GM12878 (cell line): ENCODE results near the gene UBALD2. TPM values are rescaled to one million over a fixed set of nuclear protein-coding genes. Genes with fewer than 3 reads are reported as not detected.

ENCODE experiments used
- ATAC-seq: fragments of 200-7000 bp; cut with Tn5 transposase; 3 replicates; pipeline ENCODE4 v1.9.1; 2020; ENCODE audit warnings: mild to moderate bottlenecking, moderate library complexity
- BruUV-seq: library from RNA; stranded (reverse); fragments of 400-500 nt; replicated peaks from 2 replicates; lab custom pipeline; 2021; lab: Mats Ljungman, UMichigan
- CTCF ChIA-PET: fragments of 300-600 bp; sonication (Branson Sonifier 250); formaldehyde crosslinking; extraction: SDS; loops from one replicate; lab custom pipeline; 2021; ENCODE audit warnings: inconsistent platforms; lab: Yijun Ruan, JAX
- POLR2A ChIA-PET: fragments of 350-600 bp; formaldehyde crosslinking; extraction: SDS; loops from one replicate; lab custom pipeline; 2021; ENCODE audit warnings: inconsistent platforms; lab: Charles Lee
- RAD21 ChIA-PET: fragments of 300-600 bp; sonication (Branson Sonifier 250); formaldehyde crosslinking; loops from one replicate; lab custom pipeline; 2023; ENCODE audit warnings: antibody characterized with exemption; ENCODE audit not compliant: unreplicated experiment; lab: Charles Lee
- SMC1A ChIA-PET: fragments of 300-600 bp; sonication (Branson Sonifier 250); formaldehyde crosslinking; loops from one replicate; lab custom pipeline; 2023; ENCODE audit not compliant: unreplicated experiment, uncharacterized antibody; lab: Charles Lee
- DNase-seq: peaks from one replicate; pipeline ENCODE4 v3.0.0-alpha.2; 2011; ENCODE audit warnings: low read depth, low spot score
- FAIRE-seq: peaks from 3 replicates; lab custom pipeline; 2011; peaks lifted over from hg19 to GRCh38; lab: Jason Lieb, UNC
- H2AFZ ChIP-seq: 2 replicates; pipeline ENCODE4 v1.6.0; 2011; ENCODE audit warnings: low read depth, low read length, control low read depth; ENCODE audit not compliant: control insufficient read depth
- H3K27ac ChIP-seq: 2 replicates; pipeline ENCODE4 v1.5.1; 2011; ENCODE audit warnings: control low read depth; ENCODE audit not compliant: control insufficient read depth, insufficient read depth
- H3K27me3 ChIP-seq, 2 experiments: replicated peaks in 1 of 2; 2 replicates each; pipeline versions ENCODE4 v1.6.0 to v1.6.1; 2011; ENCODE audit warnings: low read length in 1 of 2; ENCODE audit not compliant: control insufficient read depth in 2 of 2, insufficient read depth in 2 of 2
- H3K36me3 ChIP-seq, 2 experiments: 2 replicates each; pipeline ENCODE4 v1.5.1; 2011; ENCODE audit warnings: low read length in 1 of 2; ENCODE audit not compliant: control insufficient read depth in 2 of 2, insufficient read depth in 2 of 2
- H3K4me1 ChIP-seq: 2 replicates; pipeline ENCODE4 v1.6.1; 2011; ENCODE audit warnings: mild to moderate bottlenecking, low read length, moderate library complexity, mixed read lengths; ENCODE audit not compliant: control insufficient read depth, insufficient read depth
- H3K4me2 ChIP-seq: 2 replicates; pipeline ENCODE4 v1.6.0; 2011; ENCODE audit warnings: control low read depth; ENCODE audit not compliant: control insufficient read depth, insufficient read depth
- H3K4me3 ChIP-seq: fragments of 200-600 bp; sonication (generic); 2 replicates; pipeline ENCODE4 v1.5.1; 2016
- H3K79me2 ChIP-seq: 2 replicates; pipeline ENCODE4 v1.6.0; 2011; ENCODE audit warnings: low read length; ENCODE audit not compliant: control insufficient read depth, insufficient read depth
- H3K9ac ChIP-seq: 2 replicates; pipeline ENCODE4 v1.8.0; 2011; ENCODE audit warnings: low read length, control low read depth, mixed read lengths; ENCODE audit not compliant: control insufficient read depth, insufficient read depth
- H3K9me3 ChIP-seq: replicated peaks from 3 replicates; pipeline ENCODE4 v1.5.1; 2011; ENCODE audit warnings: mild to moderate bottlenecking, low read length; ENCODE audit not compliant: control insufficient read depth, insufficient read depth
- H4K20me1 ChIP-seq: 2 replicates; pipeline ENCODE4 v1.6.0; 2011; ENCODE audit not compliant: control insufficient read depth, insufficient read depth
- BCL3 ChIP-seq: IDR thresholded peaks from 2 replicates; pipeline ENCODE4 v1.6.1; 2011; ENCODE audit warnings: borderline replicate concordance, low read depth, mild to moderate bottlenecking, moderate library complexity, low read length; ENCODE audit not compliant: insufficient read depth, poor library complexity, severe bottlenecking
- ETV6 ChIP-seq, 2 experiments: fragments of 450-650 bp in 1 of 2; IDR thresholded peaks in 1 of 2; conservative IDR thresholded peaks in 1 of 2; 2 replicates each; pipeline ENCODE4 v1.6.1; 2014; ENCODE audit warnings: antibody characterized with exemption in 1 of 2, borderline replicate concordance in 1 of 2, low read depth in 1 of 2, mild to moderate bottlenecking in 1 of 2, moderate library complexity in 1 of 2
- EZH2 ChIP-seq: IDR thresholded peaks from 2 replicates; pipeline ENCODE4 v1.6.1; 2012; ENCODE audit warnings: low read depth, mild to moderate bottlenecking, control low read depth, inconsistent platforms, low read length, borderline replicate concordance; ENCODE audit not compliant: control insufficient read depth
- IKZF2 ChIP-seq, 2 experiments: fragments of 450-650 bp; IDR thresholded peaks; 2 replicates each; pipeline ENCODE4 v1.6.1; 2017; ENCODE audit warnings: mild to moderate bottlenecking in 2 of 2, moderate library complexity in 2 of 2
- RAD51 ChIP-seq: fragments of 450-650 bp; IDR thresholded peaks from 2 replicates; pipeline ENCODE4 v1.6.1; 2016; ENCODE audit warnings: moderate library complexity, mild to moderate bottlenecking, inconsistent platforms
- RBBP5 ChIP-seq: fragments of 200-600 bp; sonication (generic); conservative IDR thresholded peaks from 2 replicates; pipeline ENCODE4 v1.6.1; 2016
- RFX5 ChIP-seq: IDR thresholded peaks from 2 replicates; pipeline ENCODE4 v1.6.1; 2011; ENCODE audit warnings: low read depth, low read length, improper control_type of control experiment
- RUNX3 ChIP-seq: IDR thresholded peaks from 2 replicates; pipeline ENCODE4 v1.6.1; 2012; ENCODE audit warnings: low read length, inconsistent platforms
- SPI1 ChIP-seq: IDR thresholded peaks from 2 replicates; pipeline ENCODE4 v1.6.1; 2011; ENCODE audit warnings: low read depth, mild to moderate bottlenecking, low read length, moderate library complexity, borderline replicate concordance; ENCODE audit not compliant: insufficient read depth
- SRF ChIP-seq, 2 experiments: IDR thresholded peaks; 2 replicates each; pipeline ENCODE4 v1.6.1; 2011; ENCODE audit warnings: low read depth in 2 of 2, low read length in 2 of 2, mild to moderate bottlenecking in 1 of 2, moderate library complexity in 1 of 2
- TARDBP ChIP-seq: IDR thresholded peaks from 2 replicates; pipeline ENCODE4 v1.6.1; 2016; ENCODE audit warnings: borderline replicate concordance
- TCF3 ChIP-seq: IDR thresholded peaks from 2 replicates; pipeline ENCODE4 v1.6.1; 2012; ENCODE audit warnings: low read depth, mild to moderate bottlenecking, low read length, borderline replicate concordance; ENCODE audit not compliant: insufficient read depth
- YY1 ChIP-seq: IDR thresholded peaks from 2 replicates; pipeline ENCODE4 v1.6.1; 2011; ENCODE audit warnings: low read depth, mild to moderate bottlenecking, low read length
- WGBS: methylation state at CpG from one replicate; pipeline ENCODE4 v1.1.6; 2016; ENCODE audit warnings: low lambda C conversion rate; ENCODE audit not compliant: insufficient replicate concordance, insufficient coverage; ENCODE audit errors: missing lambda C conversion rate; 5-methylcytosine and 5-hydroxymethylcytosine counted together
- in situ Hi-C: fragments of 300-500 bp; cut with MboI; formaldehyde crosslinking; loops from 9 replicates; pipeline ENCODE4 v1.14.3; 2018; ENCODE audit warnings: mixed read lengths
- intact Hi-C: fragments of 100-400 bp; cut with micrococcal nuclease; formaldehyde crosslinking; loops from one replicate; pipeline ENCODE4 v1.14.2; 2022; ENCODE audit not compliant: unreplicated experiment
- polyA plus RNA-seq, 11 experiments: library from polyadenylated mRNA; depleted of rRNA in 4 of 11; unstranded in 6 of 11; stranded (reverse) in 5 of 11; fragments of >200 nt; fragmentation: Nextera tagmentation in 4 of 11; fragmentation: Illumina TruSeq in 1 of 11; extraction: Ambion mirVana in 4 of 11; extraction: Trizol in 1 of 11; gene quantifications; 1 replicate in 1 of 11; 2 replicates in 10 of 11; pipeline versions ENCODE4 v1.2.1 to v1.2.3, GENCODE V29; 2011 to 2016; ENCODE audit warnings: inconsistent platforms in 2 of 11, missing spikeins in 2 of 11, low read depth in 1 of 11
- total RNA-seq, 4 experiments: library from RNA; depleted of rRNA in 3 of 4; stranded (reverse); fragments of >200 nt in 3 of 4; fragmentation: Illumina TruSeq in 1 of 4; extraction: Trizol in 1 of 4; gene quantifications; 2 replicates each; pipeline versions ENCODE4 v1.2.1 to v1.2.3, GENCODE V29; 2013 to 2021

Gene UBALD2
- total and polyA plus RNA-seq, 10 of the 15 experiments (the other 5 are each of a cell fraction or from before 2014, with no cell fraction given), result 2.8 to 165 (median 20.6) TPM

- no peak overlapping the region for H3K4me3 ChIP-seq
- peak overlapping the region; percentile 39; the same call in 1 of the 2 replicates for H3K27ac ChIP-seq
- H3K36me3 ChIP-seq, result no peaks in the 10 kb centered on the region
- SMC1A ChIA-PET, result interaction anchor here (0.9 to 8.3 kb wide), 10 partner anchors 9 to 115 kb away, joined by 3 to 226 read pairs (median 8); no protein-coding TSS in a partner anchor
- 10% methylated on average over 5 of the region's 5 CpGs for WGBS
- RAD21 ChIA-PET, result interaction anchor here (0.9 to 18.5 kb wide), 9 partner anchors 8 to 135 kb away, joined by 3 to 419 read pairs (median 6); no protein-coding TSS in a partner anchor
- peak overlapping the region; percentile 48; the same call in 1 of the 2 replicates for H2AFZ ChIP-seq
- peak overlapping the region; percentile 26; the same call in 1 of the 2 replicates for H3K9ac ChIP-seq
- peaks cover 6% of the 10 kb centered on the region for H3K79me2 ChIP-seq
- POLR2A ChIA-PET, result interaction anchor here (4.8 to 17.9 kb wide), 4 partner anchors 11 to 75 kb away, joined by 20 to 427 read pairs (median 212); partner anchors contain the start of gene RNF157
- peaks cover 40% of the 10 kb centered on the region for H3K4me1 ChIP-seq
- peak overlapping the region; percentile 49 for H3K4me2 ChIP-seq
- H3K9me3 ChIP-seq, result no peaks in the 10 kb centered on the region
- CTCF ChIA-PET, result interaction anchor here (1.1 to 7.9 kb wide), 7 partner anchors 9 to 81 kb away, joined by 3 to 82 read pairs (median 13); no protein-coding TSS in a partner anchor
- ATAC-seq (no peak), DNase-seq (no peak)
- H3K27me3 ChIP-seq, result no peaks in the 10 kb centered on the region
- BruUV-seq, result no TSS peak
- no peak for TF ChIP-seq RBBP5
- no peak for TF ChIP-seq IKZF2 (IDR thresholded peaks at IDR 0.05)
- TF ChIP-seq TARDBP, result no peak
- TF ChIP-seq YY1, result no peak
- TF ChIP-seq SPI1, result no peak
- no peak for TF ChIP-seq RFX5
- no peak for TF ChIP-seq ETV6 (conservative IDR thresholded peaks at IDR 0.05 in 1 of 2, IDR thresholded peaks at IDR 0.05 in 1 of 2; ENCODE audit: borderline replicate concordance in 1 of 2, low read depth in 1 of 2)
- TF ChIP-seq RUNX3, result no peak
- no peak for TF ChIP-seq TCF3
- no peak for TF ChIP-seq SRF (IDR thresholded peaks at IDR 0.05; ENCODE audit: low read depth in 2 of 2, low read length in 2 of 2)
- no peak for TF ChIP-seq RAD51
- no peak for TF ChIP-seq BCL3
- no peak for TF ChIP-seq EZH2
- TF ChIP-seq, all 136 proteins: peak for 0
- no peaks in the 10 kb centered on the region for H4K20me1 ChIP-seq
- intact Hi-C loops (loop anchor here (10.0 kb wide), 1 partner anchor 476 kb away; the partner anchor contains the start of gene UNK), in situ Hi-C loops (loop anchor here (5.0 to 25.0 kb wide), 4 partner anchors 73 to 1902 kb away; partner anchors contain the start of genes SYNGR2 and UNK)
- no peak for FAIRE-seq
Measured at GRCh38 chr17:76260669-76261068, 4.5 kb upstream of the UBALD2 start.
